Neural progenitor cell (in vitro differentiated cells): ENCODE results near the gene STK38L.

Source experiments
- CTCF ChIP-seq: fragments of 200-600 bp; sonication (generic); IDR thresholded peaks from 2 replicates; pipeline ENCODE4 v1.5.1; 2017; ENCODE audit warnings: antibody characterized with exemption, mild to moderate bottlenecking
- EZH2phosphoT487 ChIP-seq: fragments of 200-600 bp; sonication (generic); IDR thresholded peaks from 2 replicates; pipeline ENCODE4 v1.6.1; 2017; ENCODE audit warnings: antibody characterized with exemption

GRCh38 chr12:27290501-27291168 is 46.5 kb downstream of the STK38L start:
- TF ChIP-seq CTCF (no peak), EZH2phosphoT487 (no peak)
